ENCODE measurements around the gene IFNLR1.

Gene IFNLR1

GRCh38 chr1:24201941-24202440 is 14.9 kb upstream of the IFNLR1 start:
- Histone ChIP-seq H3K4me1 (no peaks in the 10 kb centered on the region), H3K9me3 (no peaks in the 10 kb centered on the region), H3K27me3 (ENCODE audit: low read depth) (no peaks in the 10 kb centered on the region), H3K36me3 (replicated peaks) (no peaks in the 10 kb centered on the region), H3K4me3 (no peak overlapping the region)
- DNase-seq (ENCODE audit: low spot score in 2 of 2) = peak; percentile 57 to 86
- in situ Hi-C loops (cut with MboI; ENCODE audit: low sequenced_read_pairs) = loop anchor here (5.0 to 25.0 kb wide), 3 partner anchors 190 to 635 kb away; no protein-coding TSS in a partner anchor

GRCh38 chr1:24199291-24199900 is 12.3 kb upstream of the IFNLR1 start:
- in situ Hi-C loops (cut with MboI; ENCODE audit: low sequenced_read_pairs) = no loop called here
- no peaks in the 10 kb centered on the region for H3K27me3 ChIP-seq (ENCODE audit: low read depth)
- peak; percentile 64 to 79 for DNase-seq (ENCODE audit: low spot score in 2 of 2)

GRCh38 chr1:24198766-24199165 is 11.7 kb upstream of the IFNLR1 start:
- H3K36me3 ChIP-seq (replicated peaks) = no peaks in the 10 kb centered on the region
- H3K9me3 ChIP-seq = no peaks in the 10 kb centered on the region
- in situ Hi-C loops (cut with MboI; ENCODE audit: low sequenced_read_pairs) = no loop called here
- H3K4me3 ChIP-seq = no peak overlapping the region
- no peaks in the 10 kb centered on the region for H3K27me3 ChIP-seq (ENCODE audit: low read depth)
- no peak for DNase-seq (ENCODE audit: low spot score in 2 of 2)
- no peaks in the 10 kb centered on the region for H3K4me1 ChIP-seq

More at GRCh38 chr1:24199291-24199900, 12.3 kb upstream of the IFNLR1 start:
- Histone ChIP-seq H3K4me1 (no peaks in the 10 kb centered on the region), H3K4me3 (no peak overlapping the region), H3K36me3 (replicated peaks) (no peaks in the 10 kb centered on the region), H3K9me3 (no peaks in the 10 kb centered on the region)

GRCh38 chr1:24195874-24196273 is 8.8 kb upstream of the IFNLR1 start:
- in situ Hi-C loops (cut with MboI; ENCODE audit: low sequenced_read_pairs) = no loop called here
- Histone ChIP-seq H3K9me3 (no peaks in the 10 kb centered on the region), H3K4me3 (no peak overlapping the region), H3K4me1 (no peaks in the 10 kb centered on the region), H3K36me3 (replicated peaks) (no peaks in the 10 kb centered on the region), H3K27me3 (ENCODE audit: low read depth) (no peaks in the 10 kb centered on the region)
- DNase-seq (ENCODE audit: low spot score in 2 of 2) = no peak

GRCh38 chr1:24195136-24195535 is 8.0 kb upstream of the IFNLR1 start:
- in situ Hi-C loops (cut with MboI; ENCODE audit: low sequenced_read_pairs) = no loop called here
- Histone ChIP-seq H3K4me1 (no peaks in the 10 kb centered on the region), H3K36me3 (replicated peaks) (no peaks in the 10 kb centered on the region), H3K9me3 (no peaks in the 10 kb centered on the region), H3K4me3 (no peak overlapping the region), H3K27me3 (ENCODE audit: low read depth) (no peaks in the 10 kb centered on the region)
- DNase-seq (ENCODE audit: low spot score in 2 of 2) = no peak

GRCh38 chr1:24193046-24193445 is 6.0 kb upstream of the IFNLR1 start:
- Histone ChIP-seq H3K36me3 (replicated peaks) (no peaks in the 10 kb centered on the region), H3K4me3 (no peak overlapping the region), H3K4me1 (no peaks in the 10 kb centered on the region), H3K9me3 (no peaks in the 10 kb centered on the region), H3K27me3 (ENCODE audit: low read depth) (no peaks in the 10 kb centered on the region)
- in situ Hi-C loops (cut with MboI; ENCODE audit: low sequenced_read_pairs) = no loop called here
- peak; percentile 29 to 67 for DNase-seq (ENCODE audit: low spot score in 2 of 2)

GRCh38 chr1:24191860-24192259 is 4.8 kb upstream of the IFNLR1 start:
- H3K9me3 ChIP-seq = no peaks in the 10 kb centered on the region
- in situ Hi-C loops (cut with MboI; ENCODE audit: low sequenced_read_pairs) = no loop called here
- DNase-seq (ENCODE audit: low spot score in 2 of 2) = no peak
- no peaks in the 10 kb centered on the region for H3K27me3 ChIP-seq (ENCODE audit: low read depth)
- no peaks in the 10 kb centered on the region for H3K36me3 ChIP-seq (replicated peaks)
- no peak overlapping the region for H3K4me3 ChIP-seq
- H3K4me1 ChIP-seq = peaks cover 6% of the 10 kb centered on the region

- no peaks in the 10 kb centered on the region for H3K36me3 ChIP-seq (replicated peaks)
- no peak for DNase-seq (ENCODE audit: low spot score in 2 of 2)
- no peaks in the 10 kb centered on the region for H3K27me3 ChIP-seq (ENCODE audit: low read depth)
- no peaks in the 10 kb centered on the region for H3K9me3 ChIP-seq
- no peak overlapping the region for H3K4me3 ChIP-seq
- in situ Hi-C loops (cut with MboI; ENCODE audit: low sequenced_read_pairs) = no loop called here
- peaks cover 7% of the 10 kb centered on the region for H3K4me1 ChIP-seq
Observed at GRCh38 chr1:24190983-24191461, 3.9 kb upstream of the IFNLR1 start.

GRCh38 chr1:24189528-24189927 is 2.4 kb upstream of the IFNLR1 start:
- Histone ChIP-seq H3K4me3 (no peak overlapping the region), H3K27me3 (ENCODE audit: low read depth) (no peaks in the 10 kb centered on the region), H3K4me1 (peaks cover 12% of the 10 kb centered on the region), H3K9me3 (no peaks in the 10 kb centered on the region), H3K36me3 (replicated peaks) (no peaks in the 10 kb centered on the region)
- in situ Hi-C loops (cut with MboI; ENCODE audit: low sequenced_read_pairs) = no loop called here
- no peak for DNase-seq (ENCODE audit: low spot score in 2 of 2)

- H3K27me3 ChIP-seq (ENCODE audit: low read depth) = no peaks in the 10 kb centered on the region
- in situ Hi-C loops (cut with MboI; ENCODE audit: low sequenced_read_pairs) = no loop called here
- H3K4me3 ChIP-seq = peak overlapping the region; percentile 51
- peaks cover 12% of the 10 kb centered on the region for H3K4me1 ChIP-seq
- no peaks in the 10 kb centered on the region for H3K36me3 ChIP-seq (replicated peaks)
- DNase-seq (ENCODE audit: low spot score in 2 of 2) = no peak
- no peaks in the 10 kb centered on the region for H3K9me3 ChIP-seq
Observed at GRCh38 chr1:24186711-24186992, 437 bp downstream of the IFNLR1 start.

GRCh38 chr1:24186031-24186710 is 918 bp downstream of the IFNLR1 start:
- no peaks in the 10 kb centered on the region for H3K36me3 ChIP-seq (replicated peaks)
- H3K4me1 ChIP-seq = peaks cover 12% of the 10 kb centered on the region
- peak; percentile 32 to 35 for DNase-seq (ENCODE audit: low spot score in 2 of 2)
- H3K4me3 ChIP-seq = peak overlapping the region; percentile 51
- no peaks in the 10 kb centered on the region for H3K27me3 ChIP-seq (ENCODE audit: low read depth)
- in situ Hi-C loops (cut with MboI; ENCODE audit: low sequenced_read_pairs) = no loop called here
- no peaks in the 10 kb centered on the region for H3K9me3 ChIP-seq

GRCh38 chr1:24185076-24185475 is 2.0 kb downstream of the IFNLR1 start:
- Histone ChIP-seq H3K4me3 (no peak overlapping the region), H3K27me3 (ENCODE audit: low read depth) (no peaks in the 10 kb centered on the region), H3K4me1 (peaks cover 12% of the 10 kb centered on the region), H3K9me3 (no peaks in the 10 kb centered on the region), H3K36me3 (replicated peaks) (no peaks in the 10 kb centered on the region)
- in situ Hi-C loops (cut with MboI; ENCODE audit: low sequenced_read_pairs) = no loop called here
- DNase-seq (ENCODE audit: low spot score in 2 of 2) = no peak

- no peaks in the 10 kb centered on the region for H3K9me3 ChIP-seq
- H3K27me3 ChIP-seq (ENCODE audit: low read depth) = no peaks in the 10 kb centered on the region
- no peak overlapping the region for H3K4me3 ChIP-seq
- H3K36me3 ChIP-seq (replicated peaks) = no peaks in the 10 kb centered on the region
- in situ Hi-C loops (cut with MboI; ENCODE audit: low sequenced_read_pairs) = no loop called here
- peaks cover 6% of the 10 kb centered on the region for H3K4me1 ChIP-seq
- DNase-seq (ENCODE audit: low spot score in 2 of 2) = no peak
Observed at GRCh38 chr1:24182061-24182460, 5.0 kb downstream of the IFNLR1 start.

- Histone ChIP-seq H3K4me1 (peaks cover 6% of the 10 kb centered on the region), H3K36me3 (replicated peaks) (no peaks in the 10 kb centered on the region), H3K4me3 (no peak overlapping the region), H3K27me3 (ENCODE audit: low read depth) (no peaks in the 10 kb centered on the region), H3K9me3 (no peaks in the 10 kb centered on the region)
- in situ Hi-C loops (cut with MboI; ENCODE audit: low sequenced_read_pairs) = no loop called here
- no peak for DNase-seq (ENCODE audit: low spot score in 2 of 2)
Observed at GRCh38 chr1:24181619-24182018, 5.5 kb downstream of the IFNLR1 start.
